ENCODE measurements around the gene RDX. TPM values are rescaled to one million over a fixed set of nuclear protein-coding genes. Genes with fewer than 3 reads are reported as not detected.

The RDX gene
- total and polyA plus RNA-seq, 2 of the 4 experiments (the other 2 are of a cell fraction): 61.1 to 72.4 TPM

DNA sequence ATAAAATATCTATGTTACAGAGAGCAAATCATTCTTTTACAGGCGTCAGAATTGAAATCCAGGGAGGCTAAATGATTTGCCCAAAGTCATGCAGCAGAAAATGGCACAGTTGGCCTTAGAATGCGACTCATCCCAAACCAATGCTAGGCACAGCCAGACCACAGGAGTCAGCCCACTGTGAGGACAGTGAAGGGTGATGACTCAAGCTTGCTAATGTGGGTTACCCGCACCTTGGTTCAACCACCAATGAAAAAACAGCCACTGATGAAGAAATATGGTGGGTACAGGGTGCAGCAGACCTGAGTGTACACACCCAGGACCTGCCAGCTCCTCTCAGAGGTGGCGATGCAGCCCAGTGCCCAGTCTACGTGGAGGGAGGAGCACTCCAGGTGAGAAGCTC, 113.5 kb downstream of the RDX start:
- CTCF ChIA-PET: interaction anchor here (0.6 kb wide), 1 partner anchor 538 kb away, joined by 3 read pairs; no protein-coding TSS in a partner anchor
- H3K4me2 ChIP-seq (ENCODE audit: low read depth, low read length): no peak overlapping the region

More for the DNA sequence above, 113.5 kb downstream of the RDX start:
- POLR2A ChIA-PET (ENCODE audit: unreplicated experiment): no interaction called here
- no peak overlapping the region for H2BK5ac ChIP-seq (ENCODE audit: low read depth, low read length, poor library complexity, severe bottlenecking)
- H4K8ac ChIP-seq (ENCODE audit: low read depth in 2 of 2, low read length in 2 of 2): no peak overlapping the region
- H3K27ac ChIP-seq (ENCODE audit: insufficient read depth, low read length): no peak overlapping the region
- no peak overlapping the region for H2BK120ac ChIP-seq (ENCODE audit: low read depth, low read length)
- no peak overlapping the region for H2BK15ac ChIP-seq (ENCODE audit: low read depth, low read length)
- no peak overlapping the region for H3K18ac ChIP-seq (ENCODE audit: low read depth, low read length)
- dilution Hi-C loops (cut with HindIII; ENCODE audit: low sequenced_read_pairs, unreplicated experiment): no loop called here
- no peak overlapping the region for H2BK20ac ChIP-seq (ENCODE audit: low read depth, low read length)
- H3K4me3 ChIP-seq (ENCODE audit: insufficient read depth, low read depth, low read length): no peak overlapping the region
- H3K23ac ChIP-seq (ENCODE audit: low read depth, low read length): no peak overlapping the region
- no peak overlapping the region for H3K9ac ChIP-seq (ENCODE audit: low read depth, low read length)
- H3K79me1 ChIP-seq (ENCODE audit: low read depth in 1 of 2, low read length in 2 of 2): no peaks in the 10 kb centered on the region
- H3K4ac ChIP-seq (ENCODE audit: low read depth, low read length): no peak overlapping the region
- no peaks in the 10 kb centered on the region for H3K27me3 ChIP-seq (ENCODE audit: control insufficient read depth, insufficient read depth, low read length)
- WGBS, 2 experiments (ENCODE audit: extremely low coverage in 2 of 2, insufficient read length in 1 of 2): 80% methylated on average over 2 of the region's 5 CpGs; no CpG with 5 or more reads in 1 of the 2 experiments
- intact Hi-C loops (cut with micrococcal nuclease): no loop called here
- ATAC-seq (ENCODE audit: low read depth) (peak; percentile 41; the same call in 1 of the 2 replicates), DNase-seq (peak; percentile 81)
- H2AK5ac ChIP-seq (ENCODE audit: low read depth, low read length): no peak overlapping the region; the same call in 1 of the 2 replicates
- no peak overlapping the region for H4K91ac ChIP-seq (ENCODE audit: insufficient read depth, low read depth, low read length)
- H2AK9ac ChIP-seq (replicated peaks; ENCODE audit: low read depth, low read length, poor library complexity): no peak overlapping the region
- no peak overlapping the region for H3K56ac ChIP-seq (ENCODE audit: extremely low read depth, insufficient read depth, low read length)
- no TSS peak for BruUV-seq (replicated peaks)
- no peak overlapping the region for H3K14ac ChIP-seq (replicated peaks; ENCODE audit: low read depth, low read length)
- H2AFZ ChIP-seq (replicated peaks; ENCODE audit: low read length, poor library complexity): no peak overlapping the region
- H3K9me3 ChIP-seq (ENCODE audit: control insufficient read depth, insufficient read depth, low read length): no peaks in the 10 kb centered on the region
- no peak overlapping the region for H4K5ac ChIP-seq (ENCODE audit: low read depth, low read length)
- peaks cover 5% of the 10 kb centered on the region for H3K4me1 ChIP-seq (ENCODE audit: control insufficient read depth, insufficient read depth, low read length)
- TF ChIP-seq FOS (IDR thresholded peaks at IDR 0.05; ENCODE audit: low read depth, low read length) (peak; percentile 53; the same call in 1 of the 2 replicates), SMC3 (IDR thresholded peaks at IDR 0.05; ENCODE audit: low read depth, low read length) (no peak), CEBPB (IDR thresholded peaks at IDR 0.05; ENCODE audit: low read depth, low read length) (peak; percentile 68; the same call in 1 of the 2 replicates)
- no peaks in the 10 kb centered on the region for H3K36me3 ChIP-seq (ENCODE audit: control insufficient read depth, insufficient read depth, low read length)
- in situ Hi-C loops (cut with MboI; ENCODE audit: low sequenced_read_pairs): loop anchor here (25.0 kb wide), 1 partner anchor 221 kb away; no protein-coding TSS in a partner anchor
- H4K20me1 ChIP-seq (ENCODE audit: insufficient read depth, low read length): no peaks in the 10 kb centered on the region
- peaks cover 4% of the 10 kb centered on the region; the same call in 1 of the 2 replicates for H3K9me1 ChIP-seq (ENCODE audit: insufficient read depth, low read length)
